ENCODE results near the gene RPL35.

- TF ChIP-seq, protein P1, sequence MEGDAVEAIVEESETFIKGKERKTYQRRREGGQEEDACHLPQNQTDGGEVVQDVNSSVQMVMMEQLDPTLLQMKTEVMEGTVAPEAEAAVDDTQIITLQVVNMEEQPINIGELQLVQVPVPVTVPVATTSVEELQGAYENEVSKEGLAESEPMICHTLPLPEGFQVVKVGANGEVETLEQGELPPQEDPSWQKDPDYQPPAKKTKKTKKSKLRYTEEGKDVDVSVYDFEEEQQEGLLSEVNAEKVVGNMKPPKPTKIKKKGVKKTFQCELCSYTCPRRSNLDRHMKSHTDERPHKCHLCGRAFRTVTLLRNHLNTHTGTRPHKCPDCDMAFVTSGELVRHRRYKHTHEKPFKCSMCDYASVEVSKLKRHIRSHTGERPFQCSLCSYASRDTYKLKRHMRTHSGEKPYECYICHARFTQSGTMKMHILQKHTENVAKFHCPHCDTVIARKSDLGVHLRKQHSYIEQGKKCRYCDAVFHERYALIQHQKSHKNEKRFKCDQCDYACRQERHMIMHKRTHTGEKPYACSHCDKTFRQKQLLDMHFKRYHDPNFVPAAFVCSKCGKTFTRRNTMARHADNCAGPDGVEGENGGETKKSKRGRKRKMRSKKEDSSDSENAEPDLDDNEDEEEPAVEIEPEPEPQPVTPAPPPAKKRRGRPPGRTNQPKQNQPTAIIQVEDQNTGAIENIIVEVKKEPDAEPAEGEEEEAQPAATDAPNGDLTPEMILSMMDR (IDR thresholded peaks at IDR 0.05), result no peak
- TF ChIP-seq POLR2A (IDR thresholded peaks at IDR 0.05), result no peak
These were observed 13.7 kb upstream of the RPL35 start for GRCh38 chr9:124875501-124875900.

Data from testis (tissue), 2 donors.